RWPE2 (cell line): ENCODE measurements around the gene PRKCE.

Experiments
- ATAC-seq: fragments of 200-7000 bp; cut with Tn5 transposase; 3 replicates; pipeline ENCODE4 v1.9.1; 2021; ENCODE audit warnings: low read depth
- DNase-seq: peaks from one replicate; pipeline ENCODE4 v3.0.0-alpha.2; 2020; ENCODE audit warnings: low spot score
- H3K27ac ChIP-seq: fragments of 450-650 bp; 2 replicates; pipeline ENCODE4 v1.5.1; 2017; ENCODE audit warnings: mild to moderate bottlenecking; ENCODE audit not compliant: poor library complexity, severe bottlenecking
- H3K27me3 ChIP-seq: fragments of 250-450 bp; sonication (Bioruptor Pico); 2 replicates; pipeline ENCODE4 v1.5.1; 2021; ENCODE audit warnings: mild to moderate bottlenecking, moderate library complexity; ENCODE audit not compliant: insufficient read depth, poor library complexity, severe bottlenecking
- H3K36me3 ChIP-seq: fragments of 250-450 bp; sonication (Bioruptor Pico); 2 replicates; pipeline ENCODE4 v1.5.1; 2020; ENCODE audit warnings: low read depth, mild to moderate bottlenecking, moderate library complexity
- H3K4me1 ChIP-seq: fragments of 250-450 bp; sonication (Bioruptor Pico); 2 replicates; pipeline ENCODE4 v1.5.1; 2021; ENCODE audit warnings: mild to moderate bottlenecking, moderate library complexity; ENCODE audit not compliant: insufficient read depth, poor library complexity, severe bottlenecking
- H3K4me3 ChIP-seq: fragments of 250-450 bp; sonication (Bioruptor Pico); 2 replicates; pipeline ENCODE4 v1.5.1; 2021; ENCODE audit warnings: mild to moderate bottlenecking, moderate library complexity; ENCODE audit not compliant: severe bottlenecking
- H3K9me3 ChIP-seq: fragments of 250-450 bp; sonication (Bioruptor Pico); 2 replicates; pipeline ENCODE4 v1.5.1; 2021; ENCODE audit warnings: mild to moderate bottlenecking, moderate library complexity; ENCODE audit not compliant: severe bottlenecking
- TF ChIP-seq, protein P1 (sequence below): fragments of 450-650 bp; IDR thresholded peaks from one replicate; pipeline ENCODE4 v1.5.1; 2017; ENCODE audit warnings: mild to moderate bottlenecking, moderate library complexity; ENCODE audit not compliant: poor library complexity, severe bottlenecking

Gene PRKCE

DNA sequence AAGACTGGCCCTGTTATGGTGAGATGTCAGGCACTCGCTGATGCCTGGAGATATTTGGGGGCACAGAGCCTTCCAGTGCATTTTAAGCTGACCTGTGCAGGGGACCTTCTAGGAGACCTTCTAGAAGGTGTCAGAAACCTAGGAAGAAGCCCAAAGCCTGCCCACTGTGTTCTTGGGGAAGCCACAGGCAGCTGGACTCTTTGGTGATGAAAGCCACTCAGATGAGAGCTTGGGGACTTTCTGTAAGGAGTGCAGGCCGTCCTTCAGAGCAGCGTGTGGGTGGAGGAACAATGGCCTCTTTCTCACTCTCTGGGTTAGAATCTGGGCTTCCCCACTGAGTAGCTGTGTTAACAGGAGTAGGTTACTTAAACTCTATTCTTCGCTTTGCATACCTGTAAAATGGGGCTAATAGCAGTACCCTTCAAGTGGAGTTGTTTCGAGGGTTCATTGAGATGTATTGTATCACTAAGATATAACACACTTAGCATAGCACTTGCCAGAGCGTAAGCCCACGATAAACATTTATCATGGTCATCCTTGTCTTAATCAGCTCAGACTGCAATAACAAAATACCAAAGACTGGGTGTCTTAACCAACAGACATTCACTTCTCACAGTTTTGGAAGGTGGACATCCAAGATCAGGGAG lies 323.4 kb downstream of the PRKCE start:
- Histone ChIP-seq H3K4me3 (no peak overlapping the region), H3K27ac (no peak overlapping the region), H3K27me3 (no peaks in the 10 kb centered on the region), H3K36me3 (no peaks in the 10 kb centered on the region), H3K9me3 (no peaks in the 10 kb centered on the region), H3K4me1 (no peaks in the 10 kb centered on the region)
- TF ChIP-seq, protein P1, sequence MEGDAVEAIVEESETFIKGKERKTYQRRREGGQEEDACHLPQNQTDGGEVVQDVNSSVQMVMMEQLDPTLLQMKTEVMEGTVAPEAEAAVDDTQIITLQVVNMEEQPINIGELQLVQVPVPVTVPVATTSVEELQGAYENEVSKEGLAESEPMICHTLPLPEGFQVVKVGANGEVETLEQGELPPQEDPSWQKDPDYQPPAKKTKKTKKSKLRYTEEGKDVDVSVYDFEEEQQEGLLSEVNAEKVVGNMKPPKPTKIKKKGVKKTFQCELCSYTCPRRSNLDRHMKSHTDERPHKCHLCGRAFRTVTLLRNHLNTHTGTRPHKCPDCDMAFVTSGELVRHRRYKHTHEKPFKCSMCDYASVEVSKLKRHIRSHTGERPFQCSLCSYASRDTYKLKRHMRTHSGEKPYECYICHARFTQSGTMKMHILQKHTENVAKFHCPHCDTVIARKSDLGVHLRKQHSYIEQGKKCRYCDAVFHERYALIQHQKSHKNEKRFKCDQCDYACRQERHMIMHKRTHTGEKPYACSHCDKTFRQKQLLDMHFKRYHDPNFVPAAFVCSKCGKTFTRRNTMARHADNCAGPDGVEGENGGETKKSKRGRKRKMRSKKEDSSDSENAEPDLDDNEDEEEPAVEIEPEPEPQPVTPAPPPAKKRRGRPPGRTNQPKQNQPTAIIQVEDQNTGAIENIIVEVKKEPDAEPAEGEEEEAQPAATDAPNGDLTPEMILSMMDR = no peak
- ATAC-seq = no peak
- DNase-seq = no peak

DNA sequence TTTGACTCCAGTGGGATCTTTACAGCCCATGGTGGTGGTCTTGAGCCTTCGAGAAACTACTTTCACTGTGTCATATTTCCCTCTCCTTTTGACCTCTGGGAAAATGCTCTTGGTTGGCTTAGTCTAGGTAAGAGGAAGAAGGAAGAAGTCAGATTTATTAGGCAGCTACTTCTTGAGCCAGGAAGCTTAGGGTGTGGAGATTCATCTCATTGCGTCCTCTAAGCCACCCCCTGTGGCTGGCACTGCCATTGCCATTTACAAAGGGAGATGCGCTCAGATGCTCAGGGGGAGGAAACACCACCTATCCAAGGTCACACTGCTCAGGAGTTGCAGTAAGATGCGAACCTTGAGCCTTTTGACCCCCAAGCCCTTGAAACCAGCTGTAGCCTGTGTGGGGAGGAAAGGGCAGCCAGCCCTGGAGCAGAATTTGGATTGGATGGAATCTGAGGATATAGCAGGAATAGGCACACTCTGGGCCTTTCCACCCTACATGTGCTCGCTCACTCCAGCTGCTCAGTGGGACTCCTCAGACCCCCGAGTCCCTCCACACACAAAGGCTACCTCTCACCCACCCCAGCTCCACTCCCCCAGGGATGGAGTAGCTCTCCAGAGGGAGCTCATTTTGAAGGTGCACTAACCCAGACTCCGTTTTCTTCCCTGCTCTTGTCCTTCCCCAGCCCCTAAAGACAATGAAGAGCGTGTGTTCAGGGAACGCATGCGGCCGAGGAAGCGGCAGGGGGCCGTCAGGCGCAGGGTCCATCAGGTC lies 324.5 kb downstream of the PRKCE start:
- TF ChIP-seq, protein P1 = no peak
- no peak overlapping the region for H3K4me3 ChIP-seq
- no peak for ATAC-seq
- H3K9me3 ChIP-seq = no peaks in the 10 kb centered on the region
- H3K4me1 ChIP-seq = no peaks in the 10 kb centered on the region
- H3K27me3 ChIP-seq = no peaks in the 10 kb centered on the region
- no peak overlapping the region for H3K27ac ChIP-seq
- no peaks in the 10 kb centered on the region for H3K36me3 ChIP-seq
- DNase-seq = no peak

DNA sequence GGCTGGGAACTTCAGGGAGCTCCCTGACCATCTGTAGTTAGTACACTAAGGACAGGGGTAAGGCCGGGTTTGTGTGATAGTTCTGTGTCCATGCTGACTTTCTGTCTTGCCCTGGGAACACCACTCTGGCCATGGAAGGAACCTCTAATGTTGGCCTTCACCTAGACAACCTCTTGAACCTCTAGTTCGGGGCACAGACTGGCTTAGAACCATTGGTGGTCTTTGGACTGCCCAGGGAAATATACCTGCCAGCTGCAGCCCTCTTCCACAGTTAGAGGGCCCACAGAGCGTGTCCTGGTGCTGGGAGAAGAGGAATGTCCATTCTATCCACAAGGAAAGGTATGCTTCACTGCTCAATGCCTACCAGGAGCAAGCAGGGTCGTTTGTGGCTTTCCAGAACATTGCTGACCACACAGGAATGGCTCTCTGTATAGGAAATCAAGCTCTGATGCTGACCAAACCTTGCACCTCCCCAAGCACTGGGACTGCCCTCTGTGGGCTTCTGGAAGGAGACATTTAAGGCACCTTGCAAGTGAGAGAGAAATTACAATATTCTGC lies 326.9 kb downstream of the PRKCE start:
- H3K9me3 ChIP-seq = no peaks in the 10 kb centered on the region
- no peaks in the 10 kb centered on the region for H3K4me1 ChIP-seq
- no peaks in the 10 kb centered on the region for H3K27me3 ChIP-seq
- ATAC-seq = no peak
- no peak for DNase-seq
- no peak overlapping the region for H3K27ac ChIP-seq
- TF ChIP-seq, protein P1 = no peak
- no peaks in the 10 kb centered on the region for H3K36me3 ChIP-seq
- H3K4me3 ChIP-seq = no peak overlapping the region

DNA sequence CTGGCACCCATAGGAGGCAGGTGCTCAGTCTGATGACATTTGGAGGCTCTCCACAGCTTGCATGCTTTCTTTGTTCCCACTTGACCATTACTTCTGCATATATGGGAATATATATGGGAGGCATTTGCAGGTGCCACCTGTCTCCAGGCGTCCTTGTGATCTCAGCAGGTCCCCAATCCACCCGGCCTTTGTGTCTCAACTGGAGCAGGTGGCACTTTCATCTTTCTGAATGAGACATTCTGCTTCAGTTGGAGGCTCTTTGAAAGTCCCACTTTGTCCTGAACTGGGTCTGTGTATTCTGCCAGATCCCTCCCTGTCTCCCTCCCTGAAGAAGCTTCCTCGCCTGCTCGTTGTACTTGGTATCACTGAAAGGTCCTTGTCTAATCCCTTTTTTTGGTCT lies 327.6 kb downstream of the PRKCE start:
- Histone ChIP-seq H3K4me3 (no peak overlapping the region), H3K9me3 (no peaks in the 10 kb centered on the region), H3K4me1 (no peaks in the 10 kb centered on the region), H3K27ac (no peak overlapping the region), H3K36me3 (no peaks in the 10 kb centered on the region), H3K27me3 (no peaks in the 10 kb centered on the region)
- ATAC-seq = no peak
- no peak for DNase-seq
- TF ChIP-seq, protein P1 = no peak
